Measurements from ENCODE around the gene GHRHR.

The GHRHR gene

DNA sequence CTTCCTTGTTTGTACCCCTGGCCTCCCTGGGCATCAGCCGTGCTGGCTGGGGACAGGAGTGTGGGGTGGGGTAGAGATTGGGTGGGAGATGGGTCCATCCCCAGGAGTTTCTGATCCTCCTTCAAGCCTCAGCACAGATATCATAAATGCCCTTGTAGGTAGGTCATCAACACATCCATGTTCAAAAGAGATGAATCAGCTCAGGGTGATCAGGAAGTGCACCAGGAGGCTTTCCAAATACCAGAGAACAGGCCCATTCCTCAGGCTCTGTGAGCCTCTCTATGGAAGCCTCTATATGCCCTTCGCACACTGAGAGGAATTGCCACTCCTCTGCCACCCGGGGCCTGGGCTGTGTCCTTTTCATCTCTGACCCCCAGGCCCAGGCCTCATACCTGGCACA lies 56.4 kb downstream of the GHRHR start:
- no peak for TF ChIP-seq CTCF (conservative IDR thresholded peaks at IDR 0.05; ENCODE audit: low read depth)
- POLR2A ChIA-PET (ENCODE audit: low non-redundant PET): no interaction called here
- no peak overlapping the region for H3K27ac ChIP-seq
- CTCF ChIA-PET: interaction anchor here (0.8 kb wide), 1 partner anchor 14 kb away, joined by 3 read pairs; no protein-coding TSS in a partner anchor
- no peak for DNase-seq (ENCODE audit: low spot score)

DNA sequence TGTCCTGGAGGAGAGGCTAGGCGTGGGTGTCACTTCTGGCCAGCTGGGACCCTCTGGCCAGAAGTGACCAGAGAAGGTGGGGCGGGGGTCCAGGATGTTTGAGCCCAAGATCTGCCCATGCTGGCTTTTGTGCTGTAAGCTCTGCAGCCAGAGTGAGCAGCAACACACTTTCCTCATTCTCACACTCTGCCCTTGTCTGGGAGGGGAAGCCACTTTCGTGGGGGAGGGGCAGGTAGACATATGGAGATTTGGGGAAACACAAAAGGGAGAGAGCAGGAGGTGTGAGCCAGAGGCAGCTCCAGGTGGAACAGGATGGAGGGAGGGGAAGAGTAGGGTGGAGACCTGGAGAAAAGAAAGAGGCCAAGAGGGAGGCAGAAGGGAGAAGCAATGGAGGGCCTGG lies 56.9 kb downstream of the GHRHR start:
- H3K27ac ChIP-seq: no peak overlapping the region
- no peak for TF ChIP-seq CTCF (conservative IDR thresholded peaks at IDR 0.05; ENCODE audit: low read depth)
- ChIA-PET CTCF (no interaction called here), POLR2A (ENCODE audit: low non-redundant PET) (no interaction called here)
- no peak for DNase-seq (ENCODE audit: low spot score)

- POLR2A ChIA-PET (ENCODE audit: low non-redundant PET): no interaction called here
- H3K27ac ChIP-seq: no peak overlapping the region
- DNase-seq (ENCODE audit: low spot score): no peak
- TF ChIP-seq CTCF (conservative IDR thresholded peaks at IDR 0.05; ENCODE audit: low read depth): no peak
- CTCF ChIA-PET: no interaction called here
Measured at GRCh38 chr7:31022117-31022516, 58.4 kb downstream of the GHRHR start.

GRCh38 chr7:31022726-31023125 lies 59.0 kb downstream of the GHRHR start:
- DNase-seq (ENCODE audit: low spot score): no peak
- H3K27ac ChIP-seq: no peak overlapping the region
- no peak for TF ChIP-seq CTCF (conservative IDR thresholded peaks at IDR 0.05; ENCODE audit: low read depth)
- POLR2A ChIA-PET (ENCODE audit: low non-redundant PET): no interaction called here
- CTCF ChIA-PET: interaction anchor here (0.7 kb wide), 1 partner anchor 84 kb away, joined by 3 read pairs; no protein-coding TSS in a partner anchor

- ChIA-PET POLR2A (ENCODE audit: low non-redundant PET) (no interaction called here), CTCF (no interaction called here)
- no peak for TF ChIP-seq CTCF (conservative IDR thresholded peaks at IDR 0.05; ENCODE audit: low read depth)
- no peak for DNase-seq (ENCODE audit: low spot score)
- no peak overlapping the region for H3K27ac ChIP-seq
Measured at GRCh38 chr7:31023877-31024276, 60.1 kb downstream of the GHRHR start.

DNA sequence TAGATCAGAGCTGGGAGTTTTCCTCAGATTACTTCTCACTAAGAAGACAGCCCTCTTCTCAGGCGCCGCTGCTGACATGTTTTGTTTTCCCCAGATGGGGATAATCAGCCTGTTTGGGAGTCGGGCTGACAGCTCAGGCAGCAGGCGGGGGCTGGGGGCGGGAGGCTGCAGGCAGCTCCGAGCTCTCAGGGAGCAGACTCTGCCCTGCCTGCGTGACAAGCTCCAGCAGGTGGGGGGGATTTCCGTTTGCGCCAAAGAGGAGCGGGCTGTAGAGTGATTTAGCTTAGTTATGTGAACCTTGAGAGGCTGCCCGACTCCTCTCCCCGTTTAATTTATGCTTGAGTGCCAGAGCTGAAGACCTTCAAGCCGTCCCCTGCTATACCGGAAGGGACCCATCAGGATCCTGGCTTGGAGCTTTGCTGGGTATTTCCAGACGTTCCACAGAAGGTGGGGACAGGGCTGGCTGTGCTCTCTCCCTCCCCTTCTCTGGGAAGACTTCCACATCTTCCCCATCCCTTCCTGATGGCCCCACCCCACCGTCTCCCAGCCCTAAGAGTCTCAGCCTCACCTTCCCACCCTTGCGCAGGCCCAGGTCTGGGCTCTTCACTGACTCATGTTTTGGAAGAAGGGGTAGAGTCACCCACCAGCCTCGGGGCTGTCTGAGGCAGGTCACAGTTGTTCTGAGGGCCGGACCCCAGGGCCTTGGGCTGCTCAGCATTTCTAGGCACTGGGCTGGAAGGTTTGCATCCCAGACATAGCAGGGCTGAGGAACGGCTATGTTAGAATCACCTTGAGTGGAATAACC lies 63.6 kb downstream of the GHRHR start:
- TF ChIP-seq CTCF (conservative IDR thresholded peaks at IDR 0.05; ENCODE audit: low read depth): no peak
- no peak overlapping the region for H3K27ac ChIP-seq
- ChIA-PET POLR2A (ENCODE audit: low non-redundant PET) (no interaction called here), CTCF (interaction anchor here (0.6 to 1.1 kb wide), 3 partner anchors 44 to 1183 kb away, joined by 3 read pairs; no protein-coding TSS in a partner anchor)
- no peak for DNase-seq (ENCODE audit: low spot score)
